DND-41 (cell line): ENCODE measurements around the gene TBC1D4.

Experiments used
- ATAC-seq: fragments of 200-7000 bp; cut with Tn5 transposase; 3 replicates; pipeline ENCODE4 v1.9.1; 2021; ENCODE audit warnings: low read depth; ENCODE audit not compliant: insufficient read depth
- DNase-seq: peaks from one replicate; pipeline ENCODE4 v3.0.0-alpha.2; 2020
- H2AFZ ChIP-seq: 2 replicates; pipeline ENCODE4 v1.6.0; 2012; ENCODE audit warnings: low read depth, low read length
- H3K27ac ChIP-seq: 2 replicates; pipeline ENCODE4 v1.5.1; 2012; ENCODE audit warnings: low read length, inconsistent platforms
- H3K27me3 ChIP-seq: fragments of 200-600 bp; sonication (generic); 2 replicates; pipeline ENCODE4 v1.6.0; 2012; ENCODE audit warnings: low read length, mild to moderate bottlenecking, inconsistent platforms; ENCODE audit not compliant: insufficient read depth, poor library complexity
- H3K36me3 ChIP-seq: 2 replicates; pipeline ENCODE4 v1.5.1; 2012; ENCODE audit warnings: low read length, inconsistent platforms; ENCODE audit not compliant: insufficient read depth
- H3K4me1 ChIP-seq: 2 replicates; pipeline ENCODE4 v1.5.1; 2012; ENCODE audit warnings: mild to moderate bottlenecking, low read length; ENCODE audit not compliant: insufficient read depth
- H3K4me2 ChIP-seq: 2 replicates; pipeline ENCODE4 v1.6.0; 2012; ENCODE audit warnings: mild to moderate bottlenecking, moderate library complexity, low read length, inconsistent platforms; ENCODE audit not compliant: insufficient read depth
- H3K4me3 ChIP-seq, 2 experiments: fragments of 200-600 bp in 1 of 2; shearing (Covaris generic) in 1 of 2; 2 replicates each; pipeline ENCODE4 v1.5.1; 2012 to 2016; ENCODE audit warnings: inconsistent platforms in 2 of 2, low read length in 2 of 2, mild to moderate bottlenecking in 2 of 2, low read depth in 1 of 2, moderate library complexity in 1 of 2
- H3K79me2 ChIP-seq: 2 replicates; pipeline ENCODE4 v1.6.0; 2012; ENCODE audit warnings: low read length, inconsistent platforms; ENCODE audit not compliant: insufficient read depth
- H3K9ac ChIP-seq: 2 replicates; pipeline ENCODE4 v1.6.0; 2012; ENCODE audit warnings: low read depth, mild to moderate bottlenecking, inconsistent platforms, low read length, moderate library complexity
- H3K9me3 ChIP-seq: 2 replicates; pipeline ENCODE4 v1.5.1; 2012; ENCODE audit warnings: low read length, moderate library complexity, mild to moderate bottlenecking, inconsistent platforms; ENCODE audit not compliant: insufficient read depth, severe bottlenecking
- H4K20me1 ChIP-seq: 2 replicates; pipeline ENCODE4 v1.6.0; 2012; ENCODE audit warnings: low read length; ENCODE audit not compliant: insufficient read depth
- EZH2 ChIP-seq: IDR thresholded peaks from 3 replicates; pipeline ENCODE4 v1.6.1; 2012; ENCODE audit warnings: borderline replicate concordance, low read depth, mild to moderate bottlenecking, moderate library complexity, low read length, inconsistent platforms; ENCODE audit not compliant: severe bottlenecking
- TF ChIP-seq, protein P1 (sequence below): IDR thresholded peaks from 2 replicates; pipeline ENCODE4 v1.5.1; 2012; ENCODE audit warnings: borderline replicate concordance, low read length, moderate library complexity, mild to moderate bottlenecking; ENCODE audit not compliant: poor library complexity, severe bottlenecking; ENCODE audit errors: extremely low read depth

Gene TBC1D4

DNA sequence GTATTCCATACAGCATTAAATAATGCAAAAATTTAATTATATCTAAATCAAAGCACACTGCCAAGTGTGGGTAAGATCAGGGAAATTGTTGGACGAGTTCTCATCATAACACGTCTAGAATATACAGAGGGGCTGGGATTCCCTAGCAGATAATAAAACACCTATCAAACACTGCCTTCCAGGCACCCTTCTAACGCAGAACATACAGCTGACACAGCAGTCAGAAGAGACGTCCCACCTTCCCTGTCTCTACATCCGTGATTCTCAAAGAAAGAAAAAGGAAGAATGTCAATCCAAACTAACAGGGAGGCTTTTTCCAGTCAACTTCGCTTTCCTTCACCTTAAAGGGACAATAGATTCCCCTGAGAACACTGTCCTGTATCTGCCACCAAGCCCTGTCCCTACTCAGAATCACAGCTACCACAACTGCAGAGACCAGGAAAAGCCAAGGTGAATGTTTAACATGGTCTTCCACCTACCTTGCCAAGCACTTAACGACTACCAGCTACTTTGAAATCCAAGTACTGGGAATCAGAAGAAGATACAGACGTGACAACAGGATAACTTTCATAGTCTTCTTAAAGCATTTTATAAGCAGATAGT is 38.5 kb downstream of the TBC1D4 start:
- DNase-seq (no peak), ATAC-seq (no peak)
- Histone ChIP-seq H3K9ac (no peak overlapping the region), H3K4me3 (no peak overlapping the region), H2AFZ (no peak overlapping the region), H3K79me2 (no peaks in the 10 kb centered on the region), H3K27me3 (no peaks in the 10 kb centered on the region), H4K20me1 (no peaks in the 10 kb centered on the region), H3K27ac (no peak overlapping the region), H3K4me1 (no peaks in the 10 kb centered on the region), H3K9me3 (no peaks in the 10 kb centered on the region), H3K4me2 (no peak overlapping the region), H3K36me3 (no peaks in the 10 kb centered on the region)
- TF ChIP-seq, protein P1, sequence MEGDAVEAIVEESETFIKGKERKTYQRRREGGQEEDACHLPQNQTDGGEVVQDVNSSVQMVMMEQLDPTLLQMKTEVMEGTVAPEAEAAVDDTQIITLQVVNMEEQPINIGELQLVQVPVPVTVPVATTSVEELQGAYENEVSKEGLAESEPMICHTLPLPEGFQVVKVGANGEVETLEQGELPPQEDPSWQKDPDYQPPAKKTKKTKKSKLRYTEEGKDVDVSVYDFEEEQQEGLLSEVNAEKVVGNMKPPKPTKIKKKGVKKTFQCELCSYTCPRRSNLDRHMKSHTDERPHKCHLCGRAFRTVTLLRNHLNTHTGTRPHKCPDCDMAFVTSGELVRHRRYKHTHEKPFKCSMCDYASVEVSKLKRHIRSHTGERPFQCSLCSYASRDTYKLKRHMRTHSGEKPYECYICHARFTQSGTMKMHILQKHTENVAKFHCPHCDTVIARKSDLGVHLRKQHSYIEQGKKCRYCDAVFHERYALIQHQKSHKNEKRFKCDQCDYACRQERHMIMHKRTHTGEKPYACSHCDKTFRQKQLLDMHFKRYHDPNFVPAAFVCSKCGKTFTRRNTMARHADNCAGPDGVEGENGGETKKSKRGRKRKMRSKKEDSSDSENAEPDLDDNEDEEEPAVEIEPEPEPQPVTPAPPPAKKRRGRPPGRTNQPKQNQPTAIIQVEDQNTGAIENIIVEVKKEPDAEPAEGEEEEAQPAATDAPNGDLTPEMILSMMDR: no peak
- TF ChIP-seq EZH2: no peak

DNA sequence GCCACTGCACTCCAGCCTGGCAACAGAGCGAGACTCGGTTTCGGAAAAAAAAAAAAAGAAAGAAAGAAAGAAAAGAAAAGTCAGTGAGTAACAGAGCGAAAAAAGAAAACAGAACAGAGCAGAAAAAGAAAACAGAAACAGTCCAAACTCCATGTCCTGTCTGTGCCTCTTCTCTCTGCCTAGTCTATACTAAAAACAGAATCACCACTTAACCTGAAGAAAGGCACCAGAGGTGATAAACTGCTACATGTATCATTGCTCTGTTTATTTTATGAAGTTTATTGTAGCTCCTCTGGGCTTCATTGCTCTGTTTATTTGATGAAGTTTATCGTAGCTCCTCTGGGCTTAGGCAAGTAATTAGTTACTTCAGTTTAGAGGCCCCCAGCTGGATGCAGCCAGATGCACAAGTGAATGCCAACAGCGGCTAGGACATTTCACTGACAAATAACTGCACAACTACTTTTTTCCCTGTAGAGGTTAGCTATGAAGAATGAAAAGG is 39.2 kb downstream of the TBC1D4 start:
- no peak for ATAC-seq

DNA sequence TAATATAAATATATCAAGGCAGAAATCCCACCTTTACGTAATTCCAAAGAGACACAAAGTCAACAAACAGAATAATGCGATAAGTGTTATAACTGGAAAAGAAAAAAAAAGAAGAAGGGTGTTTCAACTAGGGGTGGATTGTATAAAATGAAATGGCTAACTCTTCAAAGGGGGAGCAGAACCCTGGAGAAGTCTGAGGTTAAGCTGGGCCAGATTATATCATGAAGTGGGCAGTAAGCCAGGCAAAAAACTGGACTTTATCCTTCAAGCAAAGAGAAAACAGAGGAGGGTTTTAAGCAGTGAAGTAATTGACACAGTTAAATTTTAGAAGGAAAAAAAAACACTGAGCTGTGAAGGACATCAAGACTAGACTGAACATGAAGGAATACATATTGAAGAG is 41.9 kb downstream of the TBC1D4 start:
- ATAC-seq: no peak
- Histone ChIP-seq H3K9me3 (no peaks in the 10 kb centered on the region), H4K20me1 (no peaks in the 10 kb centered on the region)

More for the DNA sequence above, 39.2 kb downstream of the TBC1D4 start:
- Histone ChIP-seq H3K4me3 (no peak overlapping the region), H3K9me3 (no peaks in the 10 kb centered on the region), H4K20me1 (no peaks in the 10 kb centered on the region), H3K4me1 (no peaks in the 10 kb centered on the region), H3K79me2 (no peaks in the 10 kb centered on the region), H3K27me3 (no peaks in the 10 kb centered on the region), H3K4me2 (no peak overlapping the region), H3K36me3 (no peaks in the 10 kb centered on the region), H3K9ac (no peak overlapping the region), H3K27ac (no peak overlapping the region), H2AFZ (no peak overlapping the region)
- no peak for TF ChIP-seq EZH2
- TF ChIP-seq, protein P1: no peak
- no peak for DNase-seq

More for the DNA sequence above, 41.9 kb downstream of the TBC1D4 start:
- H3K9ac ChIP-seq: no peak overlapping the region
- H3K4me2 ChIP-seq: no peak overlapping the region
- TF ChIP-seq, protein P1: no peak
- TF ChIP-seq EZH2: no peak
- H3K4me1 ChIP-seq: no peaks in the 10 kb centered on the region
- no peak for DNase-seq
- H3K27me3 ChIP-seq: no peaks in the 10 kb centered on the region
- no peaks in the 10 kb centered on the region for H3K36me3 ChIP-seq
- H3K79me2 ChIP-seq: no peaks in the 10 kb centered on the region
- no peak overlapping the region for H2AFZ ChIP-seq
- H3K27ac ChIP-seq: no peak overlapping the region
- no peak overlapping the region for H3K4me3 ChIP-seq
